H9 (cell line): ENCODE results near the gene DOCK10. TPM values are rescaled to one million over a fixed set of nuclear protein-coding genes. Genes with fewer than 3 reads are reported as not detected.

ENCODE experiments used
- DNase-seq: peaks from one replicate; pipeline ENCODE4 v3.0.0-alpha.2; 2017
- H2AFZ ChIP-seq: one replicate; pipeline ENCODE4 v1.6.1; 2013; ENCODE audit warnings: mild to moderate bottlenecking, low read length, control low read depth, moderate library complexity
- H2AK5ac ChIP-seq: 2 replicates; pipeline ENCODE4 v1.6.1; 2013; ENCODE audit warnings: low read length, control low read depth, mixed read lengths; ENCODE audit not compliant: insufficient read length
- H2BK120ac ChIP-seq: one replicate; pipeline ENCODE4 v1.6.1; 2013; ENCODE audit warnings: low read depth, mild to moderate bottlenecking, low read length, control low read depth, inconsistent platforms; ENCODE audit not compliant: poor library complexity, severe bottlenecking
- H2BK12ac ChIP-seq: 2 replicates; pipeline ENCODE4 v1.6.1; 2013; ENCODE audit warnings: low read length, control low read depth, mixed read lengths, low read depth; ENCODE audit not compliant: insufficient read length
- H2BK15ac ChIP-seq: 2 replicates; pipeline ENCODE4 v1.6.1; 2013; ENCODE audit warnings: low read depth, low read length, control low read depth
- H2BK20ac ChIP-seq: one replicate; pipeline ENCODE4 v1.6.1; 2013; ENCODE audit warnings: low read depth, mild to moderate bottlenecking, low read length, control low read depth, inconsistent platforms; ENCODE audit not compliant: poor library complexity, severe bottlenecking
- H2BK5ac ChIP-seq: 2 replicates; pipeline ENCODE4 v1.6.1; 2013; ENCODE audit warnings: low read length, control low read depth, mixed read lengths; ENCODE audit not compliant: insufficient read length
- H3K14ac ChIP-seq: 2 replicates; pipeline ENCODE4 v1.6.1; 2013; ENCODE audit warnings: low read length, control low read depth; ENCODE audit not compliant: insufficient read depth
- H3K18ac ChIP-seq: 2 replicates; pipeline ENCODE4 v1.6.1; 2013; ENCODE audit warnings: low read depth, mild to moderate bottlenecking, mixed read lengths, low read length, control low read depth; ENCODE audit not compliant: insufficient read length
- H3K23ac ChIP-seq: 2 replicates; pipeline ENCODE4 v1.6.1; 2013; ENCODE audit warnings: low read length, control low read depth, mixed read lengths, low read depth; ENCODE audit not compliant: insufficient read length
- H3K23me2 ChIP-seq: 2 replicates; pipeline ENCODE4 v1.6.1; 2013; ENCODE audit warnings: low read depth, mild to moderate bottlenecking, mixed read lengths, low read length, control low read depth; ENCODE audit not compliant: insufficient read length, poor library complexity, severe bottlenecking
- H3K27ac ChIP-seq: 2 replicates; pipeline ENCODE4 v1.5.1; 2013; ENCODE audit warnings: low read length, control low read depth, mixed read lengths, low read depth; ENCODE audit not compliant: insufficient read length
- H3K27me3 ChIP-seq: 2 replicates; pipeline ENCODE4 v1.6.1; 2013; ENCODE audit warnings: low read length, control low read depth, inconsistent platforms; ENCODE audit not compliant: insufficient read depth
- H3K4ac ChIP-seq: 2 replicates; pipeline ENCODE4 v1.6.1; 2013; ENCODE audit warnings: low read depth, mild to moderate bottlenecking, control low read depth, inconsistent platforms, low read length, moderate library complexity
- H3K4me1 ChIP-seq: 2 replicates; pipeline ENCODE4 v1.6.1; 2013; ENCODE audit warnings: low read length, control low read depth, inconsistent platforms; ENCODE audit not compliant: insufficient read depth
- H3K4me2 ChIP-seq: 2 replicates; pipeline ENCODE4 v1.6.1; 2013; ENCODE audit warnings: low read length, control low read depth, mixed read lengths; ENCODE audit not compliant: insufficient read length, insufficient read depth
- H3K56ac ChIP-seq: 2 replicates; pipeline ENCODE4 v1.6.1; 2013; ENCODE audit warnings: low read depth, mild to moderate bottlenecking, mixed read lengths, low read length, control low read depth; ENCODE audit not compliant: insufficient read length
- H3K79me1 ChIP-seq: 2 replicates; pipeline ENCODE4 v1.6.1; 2013; ENCODE audit warnings: low read depth, mild to moderate bottlenecking, moderate library complexity, low read length, control low read depth, inconsistent platforms; ENCODE audit not compliant: insufficient read depth, poor library complexity, severe bottlenecking
- H3K79me2 ChIP-seq: 2 replicates; pipeline ENCODE4 v1.6.1; 2013; ENCODE audit warnings: low read length, control low read depth, inconsistent platforms; ENCODE audit not compliant: insufficient read depth
- H3K9ac ChIP-seq: 2 replicates; pipeline ENCODE4 v1.6.1; 2013; ENCODE audit warnings: low read length, control low read depth, mixed read lengths; ENCODE audit not compliant: insufficient read length; ENCODE audit errors: extremely low read depth
- H3K9me3 ChIP-seq: one replicate; pipeline ENCODE4 v1.6.1; 2013; ENCODE audit warnings: low read depth, low read length, inconsistent platforms; ENCODE audit not compliant: control insufficient read depth
- H3T11ph ChIP-seq: one replicate; pipeline ENCODE4 v1.6.1; 2013; ENCODE audit warnings: mild to moderate bottlenecking, low read length, control low read depth, inconsistent platforms
- H4K20me1 ChIP-seq: one replicate; pipeline ENCODE4 v1.6.1; 2013; ENCODE audit not compliant: control insufficient read depth, insufficient read length, insufficient read depth
- H4K5ac ChIP-seq: 2 replicates; pipeline ENCODE4 v1.6.1; 2013; ENCODE audit warnings: low read depth, mild to moderate bottlenecking, mixed read lengths, low read length, control low read depth; ENCODE audit not compliant: insufficient read length
- H4K8ac ChIP-seq: replicated peaks from 2 replicates; pipeline ENCODE4 v1.6.1; 2013; ENCODE audit warnings: low read length, control low read depth, mixed read lengths, low read depth; ENCODE audit not compliant: insufficient read length
- H4K91ac ChIP-seq: 2 replicates; pipeline ENCODE4 v1.6.1; 2013; ENCODE audit warnings: low read depth, mild to moderate bottlenecking, moderate library complexity, mixed read lengths, low read length, control low read depth; ENCODE audit not compliant: insufficient read length
- H3K27ac Mint-ChIP-seq, 3 experiments: 2 replicates in 2 of 3; 3 replicates in 1 of 3; pipeline ENCODE4 v1.8.0; 2020 to 2021; ENCODE audit warnings: mixed read lengths in 3 of 3, mild to moderate bottlenecking in 1 of 3, moderate library complexity in 1 of 3
- H3K27me3 Mint-ChIP-seq: 2 replicates; pipeline ENCODE4 v1.8.0; 2021; ENCODE audit warnings: low read depth, mild to moderate bottlenecking, moderate library complexity, mixed read lengths
- H3K36me3 Mint-ChIP-seq, 3 experiments: 2 replicates in 2 of 3; 3 replicates in 1 of 3; pipeline ENCODE4 v1.8.0; 2020 to 2021; ENCODE audit warnings: low read depth in 3 of 3, mixed read lengths in 3 of 3; ENCODE audit not compliant: insufficient read depth in 1 of 3
- H3K4me1 Mint-ChIP-seq, 2 experiments: 2 replicates each; pipeline ENCODE4 v1.8.0; 2020; ENCODE audit warnings: mixed read lengths in 2 of 2
- H3K4me3 Mint-ChIP-seq, 2 experiments: 2 replicates in 1 of 2; 3 replicates in 1 of 2; pipeline ENCODE4 v1.8.0; 2020 to 2021; ENCODE audit warnings: mild to moderate bottlenecking in 2 of 2, mixed read lengths in 2 of 2, moderate library complexity in 1 of 2
- H3K9me3 Mint-ChIP-seq, 2 experiments: 2 replicates in 1 of 2; 3 replicates in 1 of 2; pipeline ENCODE4 v1.8.0; 2020; ENCODE audit warnings: mild to moderate bottlenecking in 2 of 2, mixed read lengths in 2 of 2, moderate library complexity in 1 of 2
- WGBS: extraction: QIAGEN DNeasy Blood & Tissue Kit; methylation state at CpG from one replicate; pipeline ENCODE4 v1.1.7; 2013; ENCODE audit warnings: missing lambda C conversion rate, low lambda C conversion rate, mixed read lengths; ENCODE audit not compliant: insufficient read length; ENCODE audit errors: extremely low coverage; 5-methylcytosine and 5-hydroxymethylcytosine counted together
- total RNA-seq: library from RNA; stranded (reverse); gene quantifications from 2 replicates; pipeline ENCODE4 v1.2.1, GENCODE V29; 2021
- TF ChIP-seq, protein P1 (sequence below): fragments of 200-600 bp; sonication (generic); conservative IDR thresholded peaks from 3 replicates; pipeline ENCODE4 v1.8.0; 2021; ENCODE audit warnings: antibody characterized with exemption, mild to moderate bottlenecking

DOCK10 gene
- total RNA-seq, 1 experiment from 2014 or later = 0.79 TPM

DNA sequence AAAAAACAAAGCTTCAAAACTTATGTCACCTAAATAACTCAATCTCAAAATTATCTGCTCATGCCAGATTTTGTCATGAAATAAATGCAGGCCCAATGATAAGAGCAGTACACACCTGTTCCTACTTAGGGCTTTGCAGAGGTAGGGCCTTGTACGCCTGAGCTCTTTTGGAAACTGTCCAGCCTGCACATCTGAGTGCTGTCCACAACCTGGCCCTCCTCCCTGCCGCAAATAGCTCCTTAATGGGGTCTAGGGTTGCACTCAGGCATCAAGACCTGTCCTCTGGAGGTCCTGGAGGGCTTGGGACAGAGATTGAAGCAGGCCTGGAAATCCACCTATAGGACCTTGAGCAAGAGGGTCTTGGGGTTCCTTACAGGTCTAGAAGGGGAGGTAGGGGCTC is 210.7 kb downstream of the DOCK10 start:
- Histone ChIP-seq H3K9me3 (no peaks in the 10 kb centered on the region), H2AFZ (no peak overlapping the region), H3K79me1 (no peaks in the 10 kb centered on the region), H4K20me1 (no peaks in the 10 kb centered on the region), H4K91ac (no peak overlapping the region), H2BK5ac (no peak overlapping the region), H3K23ac (no peak overlapping the region), H3K27ac (no peak overlapping the region), H3K18ac (no peak overlapping the region), H2BK12ac (no peak overlapping the region), H3K56ac (no peak overlapping the region), H3K4ac (no peak overlapping the region), H3K23me2 (no peaks in the 10 kb centered on the region), H3K9ac (no peak overlapping the region), H3K79me2 (0 out of 2 replicates have a peak, but pooled peaks cover 1% of the 10 kb centered on the region), H3K14ac (no peak overlapping the region), H3K27me3 (no peaks in the 10 kb centered on the region), H4K8ac (no peak overlapping the region), H2AK5ac (no peak overlapping the region), H3K4me2 (no peak overlapping the region), H2BK15ac (no peak overlapping the region), H2BK120ac (no peak overlapping the region), H3T11ph (no peak overlapping the region), H2BK20ac (no peak overlapping the region), H3K4me1 (no peaks in the 10 kb centered on the region), H4K5ac (no peak overlapping the region)
- Mint-ChIP-seq H3K27ac (no peak overlapping the region), H3K36me3 (no peaks in the 10 kb centered on the region; a peak in 1 of 7 replicates), H3K27me3 (peaks cover 4% of the 10 kb centered on the region), H3K4me1 (no peaks in the 10 kb centered on the region), H3K9me3 (no peaks in the 10 kb centered on the region), H3K4me3 (no peak overlapping the region)
- WGBS = no CpG with 5 or more reads among the region's 2 CpGs
- no peak for DNase-seq
- TF ChIP-seq, protein P1, sequence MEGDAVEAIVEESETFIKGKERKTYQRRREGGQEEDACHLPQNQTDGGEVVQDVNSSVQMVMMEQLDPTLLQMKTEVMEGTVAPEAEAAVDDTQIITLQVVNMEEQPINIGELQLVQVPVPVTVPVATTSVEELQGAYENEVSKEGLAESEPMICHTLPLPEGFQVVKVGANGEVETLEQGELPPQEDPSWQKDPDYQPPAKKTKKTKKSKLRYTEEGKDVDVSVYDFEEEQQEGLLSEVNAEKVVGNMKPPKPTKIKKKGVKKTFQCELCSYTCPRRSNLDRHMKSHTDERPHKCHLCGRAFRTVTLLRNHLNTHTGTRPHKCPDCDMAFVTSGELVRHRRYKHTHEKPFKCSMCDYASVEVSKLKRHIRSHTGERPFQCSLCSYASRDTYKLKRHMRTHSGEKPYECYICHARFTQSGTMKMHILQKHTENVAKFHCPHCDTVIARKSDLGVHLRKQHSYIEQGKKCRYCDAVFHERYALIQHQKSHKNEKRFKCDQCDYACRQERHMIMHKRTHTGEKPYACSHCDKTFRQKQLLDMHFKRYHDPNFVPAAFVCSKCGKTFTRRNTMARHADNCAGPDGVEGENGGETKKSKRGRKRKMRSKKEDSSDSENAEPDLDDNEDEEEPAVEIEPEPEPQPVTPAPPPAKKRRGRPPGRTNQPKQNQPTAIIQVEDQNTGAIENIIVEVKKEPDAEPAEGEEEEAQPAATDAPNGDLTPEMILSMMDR = no peak
